NCI-H460 (cell line): ENCODE measurements around the gene SYT15B. TPM values are rescaled to one million over a fixed set of nuclear protein-coding genes. Genes with fewer than 3 reads are reported as not detected.
"Not testable (repeated sequence)": the region's sequence is repeated elsewhere in the genome, so short reads cannot be mapped to it uniquely, and the experiment has no call there.

Experiments
- DNase-seq: peaks from one replicate; pipeline ENCODE4 v3.0.0-alpha.2; 2016; ENCODE audit warnings: low read depth; ENCODE audit errors: extremely low read depth
- total RNA-seq: library from RNA; depleted of rRNA; stranded (reverse); fragments of >200 nt; shearing (Covaris generic); gene quantifications from 2 replicates; pipeline ENCODE4 v1.2.3, GENCODE V29; 2014; rRNA removed

The SYT15B gene
- total RNA-seq, 1 experiment from 2014 or later: 0.07 TPM

- DNase-seq: not testable (repeated sequence)
These were observed 32.5 kb downstream of the SYT15B start for GRCh38 chr10:47730911-47731310.

DNA sequence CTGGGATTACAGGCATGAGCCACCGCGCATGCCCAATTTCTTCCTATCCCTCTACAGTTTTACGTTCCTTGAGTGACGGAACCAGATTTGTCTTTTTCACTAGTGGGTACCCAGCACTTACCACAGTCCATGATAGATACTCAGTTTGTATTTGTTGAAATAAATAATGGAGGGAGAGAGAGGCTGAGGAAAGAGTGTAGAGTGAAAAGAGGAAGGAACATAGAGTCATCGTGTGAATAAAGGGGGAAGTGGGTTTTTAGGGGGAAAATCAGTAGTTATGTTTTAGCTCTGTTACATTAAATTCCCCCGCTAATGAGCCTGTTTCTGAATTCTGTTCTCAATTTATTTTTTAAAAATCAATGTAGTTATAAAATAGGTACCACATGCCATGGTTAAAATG lies 37.7 kb downstream of the SYT15B start:
- not testable (repeated sequence) for DNase-seq

GRCh38 chr10:47725047-47725446 lies 38.3 kb downstream of the SYT15B start:
- not testable (repeated sequence) for DNase-seq

DNA sequence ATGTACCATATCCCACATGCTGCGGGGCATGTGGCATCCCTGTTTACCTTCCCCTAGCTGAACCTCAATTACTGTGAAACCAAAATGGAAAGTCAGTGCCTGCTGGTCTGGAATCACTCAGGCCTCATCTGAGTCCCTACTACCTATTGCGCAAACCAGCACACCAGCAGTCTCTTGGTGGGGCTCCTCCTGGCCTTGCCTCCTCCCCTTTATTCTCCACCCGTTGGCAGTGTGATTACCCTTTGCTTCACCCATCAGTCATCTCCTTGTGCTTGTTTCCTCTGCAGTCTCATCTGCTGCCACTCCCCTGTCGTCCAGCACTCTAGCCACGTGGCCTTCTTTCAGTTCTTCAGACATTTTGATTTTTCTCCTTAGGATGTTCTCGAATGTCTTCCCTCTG lies 39.3 kb downstream of the SYT15B start:
- not testable (repeated sequence) for DNase-seq

- DNase-seq: not testable (repeated sequence)
These were observed 40.0 kb downstream of the SYT15B start for GRCh38 chr10:47723362-47723761.

GRCh38 chr10:47717011-47717769 lies 46.2 kb downstream of the SYT15B start:
- DNase-seq: not testable (repeated sequence)

Other genes starting within 250 kb of the SYT15B start
- gene AGAP9, start 240.0 kb downstream of the SYT15B start, total RNA-seq: 3.6 and 6.1 TPM in 2 replicates
- not detected in 2 replicates for gene NPY4R2, start 155.1 kb upstream of the SYT15B start, total RNA-seq
- gene FAM25C, start 236.2 kb upstream of the SYT15B start, total RNA-seq: not detected in 2 replicates